Measurements from ENCODE around the gene NRP2.

DNA sequence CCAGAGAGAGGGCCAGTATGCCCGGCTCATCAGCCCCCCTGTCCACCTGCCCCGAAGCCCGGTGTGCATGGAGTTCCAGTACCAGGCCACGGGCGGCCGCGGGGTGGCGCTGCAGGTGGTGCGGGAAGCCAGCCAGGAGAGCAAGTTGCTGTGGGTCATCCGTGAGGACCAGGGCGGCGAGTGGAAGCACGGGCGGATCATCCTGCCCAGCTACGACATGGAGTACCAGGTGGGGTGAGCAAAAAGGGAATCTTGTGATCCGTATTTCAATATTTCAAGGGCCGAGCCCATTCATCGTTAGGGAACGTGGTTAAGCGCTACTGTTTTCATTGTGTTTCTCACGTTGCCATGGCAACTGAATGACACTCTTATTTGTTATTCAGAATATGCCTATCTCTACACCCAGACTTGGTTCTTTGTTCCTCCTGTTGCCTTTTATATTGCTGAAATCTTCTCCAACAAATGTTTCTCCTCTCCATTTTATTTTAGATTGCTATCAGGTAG lies 81.5 kb downstream of the NRP2 start:
- TF ChIP-seq ARNTL (CRISPR knock-in tag; IDR thresholded peaks at IDR 0.05; ENCODE audit: borderline replicate concordance, low read depth) (no peak), TCF4 (CRISPR knock-in tag; IDR thresholded peaks at IDR 0.05; ENCODE audit: borderline replicate concordance) (no peak), ESRRG (CRISPR knock-in tag; IDR thresholded peaks at IDR 0.05) (no peak), RARB (CRISPR knock-in tag; IDR thresholded peaks at IDR 0.05) (no peak), ISL1 (CRISPR knock-in tag; IDR thresholded peaks at IDR 0.05) (no peak), OSR1 (CRISPR knock-in tag; IDR thresholded peaks at IDR 0.05) (no peak), ZFP30 (CRISPR knock-in tag; IDR thresholded peaks at IDR 0.05) (no peak)
- TF ChIP-seq, protein P1, sequence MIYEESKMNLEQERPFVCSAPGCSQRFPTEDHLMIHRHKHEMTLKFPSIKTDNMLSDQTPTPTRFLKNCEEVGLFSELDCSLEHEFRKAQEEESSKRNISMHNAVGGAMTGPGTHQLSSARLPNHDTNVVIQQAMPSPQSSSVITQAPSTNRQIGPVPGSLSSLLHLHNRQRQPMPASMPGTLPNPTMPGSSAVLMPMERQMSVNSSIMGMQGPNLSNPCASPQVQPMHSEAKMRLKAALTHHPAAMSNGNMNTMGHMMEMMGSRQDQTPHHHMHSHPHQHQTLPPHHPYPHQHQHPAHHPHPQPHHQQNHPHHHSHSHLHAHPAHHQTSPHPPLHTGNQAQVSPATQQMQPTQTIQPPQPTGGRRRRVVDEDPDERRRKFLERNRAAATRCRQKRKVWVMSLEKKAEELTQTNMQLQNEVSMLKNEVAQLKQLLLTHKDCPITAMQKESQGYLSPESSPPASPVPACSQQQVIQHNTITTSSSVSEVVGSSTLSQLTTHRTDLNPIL (CRISPR knock-in tag; IDR thresholded peaks at IDR 0.05; ENCODE audit: low read depth), result no peak
